ENCODE data around the gene SEMG1. TPM values are rescaled to one million over a fixed set of nuclear protein-coding genes. Genes with fewer than 3 reads are reported as not detected.

The SEMG1 gene, protein sequence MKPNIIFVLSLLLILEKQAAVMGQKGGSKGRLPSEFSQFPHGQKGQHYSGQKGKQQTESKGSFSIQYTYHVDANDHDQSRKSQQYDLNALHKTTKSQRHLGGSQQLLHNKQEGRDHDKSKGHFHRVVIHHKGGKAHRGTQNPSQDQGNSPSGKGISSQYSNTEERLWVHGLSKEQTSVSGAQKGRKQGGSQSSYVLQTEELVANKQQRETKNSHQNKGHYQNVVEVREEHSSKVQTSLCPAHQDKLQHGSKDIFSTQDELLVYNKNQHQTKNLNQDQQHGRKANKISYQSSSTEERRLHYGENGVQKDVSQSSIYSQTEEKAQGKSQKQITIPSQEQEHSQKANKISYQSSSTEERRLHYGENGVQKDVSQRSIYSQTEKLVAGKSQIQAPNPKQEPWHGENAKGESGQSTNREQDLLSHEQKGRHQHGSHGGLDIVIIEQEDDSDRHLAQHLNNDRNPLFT
- total RNA-seq (2022; extraction: Qiagen RNA extraction; ENCODE audit: low read depth): not detected in 5 replicates

DNA sequence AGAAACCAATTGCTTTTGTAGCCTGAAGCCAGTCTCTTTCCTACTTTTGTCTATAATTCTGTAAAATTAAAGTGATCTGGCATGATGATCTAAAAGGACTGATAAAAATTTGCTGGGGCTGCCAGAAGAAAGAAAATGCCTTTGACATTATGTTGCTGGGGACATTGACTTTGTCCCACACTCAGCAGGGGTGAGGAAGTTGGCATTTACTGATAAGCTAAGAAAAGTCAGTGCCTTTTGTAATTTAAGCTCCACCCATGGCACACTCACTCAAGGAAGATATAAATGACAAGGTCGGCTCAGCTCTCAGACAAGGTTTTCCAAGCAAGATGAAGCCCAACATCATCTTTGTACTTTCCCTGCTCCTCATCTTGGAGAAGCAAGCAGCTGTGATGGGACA, at the start of gene SEMG1:
TSS of gene SEMG1 (plus strand) at position 309 of the 400 bp plus-strand sequence. CDS start at position 330, 21 bp downstream.

DNA sequence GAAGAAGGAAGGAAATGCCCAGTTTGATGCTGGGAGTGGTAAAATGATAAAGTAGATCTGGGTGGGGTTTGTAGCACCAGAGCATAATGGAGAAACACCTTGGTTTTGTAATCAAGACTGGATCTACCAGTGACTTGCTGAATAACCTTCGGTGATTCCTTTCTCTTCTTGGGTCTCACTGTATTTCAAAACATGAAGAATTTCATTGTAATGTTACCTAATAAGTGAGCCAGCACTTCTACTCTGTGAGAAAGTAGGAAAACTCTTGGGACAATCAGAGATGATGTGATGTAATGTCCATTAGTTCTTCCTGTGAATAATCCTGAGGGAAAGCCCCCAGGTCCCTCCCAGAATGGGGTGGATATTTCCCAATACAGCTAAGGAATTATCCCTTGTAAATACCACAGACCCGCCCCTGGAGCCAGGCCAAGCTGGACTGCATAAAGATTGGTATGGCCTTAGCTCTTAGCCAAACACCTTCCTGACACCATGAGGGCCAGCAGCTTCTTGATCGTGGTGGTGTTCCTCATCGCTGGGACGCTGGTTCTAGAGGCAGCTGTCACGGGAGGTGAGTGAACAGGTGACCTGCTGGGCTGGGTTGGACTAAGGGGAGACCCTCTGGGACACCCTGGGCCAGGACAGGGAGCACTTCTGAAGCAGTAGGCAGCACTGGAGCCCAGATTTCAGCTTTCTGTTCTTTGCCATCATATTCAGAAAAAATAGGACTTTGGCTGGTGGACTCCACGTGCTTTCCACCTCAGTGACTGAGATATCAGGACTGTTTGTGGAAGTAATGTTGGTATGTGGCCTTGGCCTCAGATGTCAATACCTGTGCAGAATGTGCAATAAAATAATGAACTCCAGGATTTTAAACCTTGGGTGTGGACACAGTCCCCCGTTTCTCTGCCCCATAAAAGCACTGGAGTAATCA, 32.1 kb upstream of the SEMG1 start, which contains the start of gene PI3:
TSS of gene PI3 (plus strand) at position 469 of the 931 bp plus-strand sequence. CDS start at position 490, 21 bp downstream.

GRCh38 chr20:45221076-45221475, 14.2 kb downstream of the SEMG1 start, which contains the start of gene SEMG2:
SEMG2 (plus strand) TSS chr20:45221373; CDS start chr20:45221390, 17 bp downstream.

GRCh38 chr20:45254383-45255262, 47.8 kb downstream of the SEMG1 start, which contains the start of gene SLPI:
SLPI (minus strand) TSS chr20:45254564; CDS start chr20:45254543, 21 bp downstream.

Other genes with a start within 250 kb of the SEMG1 start
- gene TOMM34, start 246.6 kb upstream of the SEMG1 start, total RNA-seq (2022; extraction: Qiagen RNA extraction; ENCODE audit: low read depth): 39.1 to 43.4 TPM (median 40.9 TPM) in 5 replicates
- 10.4 to 16.4 TPM (median 13.1 TPM) in 5 replicates for gene STK4, start 240.5 kb upstream of the SEMG1 start, total RNA-seq (2022; extraction: Qiagen RNA extraction; ENCODE audit: low read depth)
- not detected in 5 replicates for gene KCNS1, start 105.9 kb upstream of the SEMG1 start, total RNA-seq (2022; extraction: Qiagen RNA extraction; ENCODE audit: low read depth)
- gene WFDC5, start 91.9 kb upstream of the SEMG1 start, total RNA-seq (2022; extraction: Qiagen RNA extraction; ENCODE audit: low read depth): not detected in 5 replicates
- gene WFDC12, start 82.6 kb upstream of the SEMG1 start, total RNA-seq (2022; extraction: Qiagen RNA extraction; ENCODE audit: low read depth): not detected in 5 replicates
- 2.5 to 3.8 TPM (median 2.9 TPM) in 5 replicates for gene PI3, start 32.1 kb upstream of the SEMG1 start, total RNA-seq (2022; extraction: Qiagen RNA extraction; ENCODE audit: low read depth)
- gene SEMG2, start 14.3 kb downstream of the SEMG1 start, total RNA-seq (2022; extraction: Qiagen RNA extraction; ENCODE audit: low read depth): not detected in 5 replicates
- 8.3 to 13.8 TPM (median 9.4 TPM) in 5 replicates for gene SLPI, start 47.5 kb downstream of the SEMG1 start, total RNA-seq (2022; extraction: Qiagen RNA extraction; ENCODE audit: low read depth)
- not detected in 5 replicates for gene RBPJL, start 99.8 kb downstream of the SEMG1 start, total RNA-seq (2022; extraction: Qiagen RNA extraction; ENCODE audit: low read depth)
- 0.13 to 0.19 TPM in 2 of 5 replicates, not detected in the others for gene MATN4, start 101.3 kb downstream of the SEMG1 start, total RNA-seq (2022; extraction: Qiagen RNA extraction; ENCODE audit: low read depth)
- gene SDC4, start 141.4 kb downstream of the SEMG1 start, total RNA-seq (2022; extraction: Qiagen RNA extraction; ENCODE audit: low read depth): 103 to 119 TPM (median 118 TPM) in 5 replicates
- gene SYS1, start 156.1 kb downstream of the SEMG1 start, total RNA-seq (2022; extraction: Qiagen RNA extraction; ENCODE audit: low read depth): 19.4 to 31.5 TPM (median 30.5 TPM) in 5 replicates
- not detected in 5 replicates for gene TP53TG5, start 171.3 kb downstream of the SEMG1 start, total RNA-seq (2022; extraction: Qiagen RNA extraction; ENCODE audit: low read depth)
- 25.4 to 28.8 TPM (median 27.3 TPM) in 5 replicates for gene DBNDD2, start 201.3 kb downstream of the SEMG1 start, total RNA-seq (2022; extraction: Qiagen RNA extraction; ENCODE audit: low read depth)
- gene PIGT, start 209.1 kb downstream of the SEMG1 start, total RNA-seq (2022; extraction: Qiagen RNA extraction; ENCODE audit: low read depth): 73.9 to 102 TPM (median 98.5 TPM) in 5 replicates